Mesenteric fat pad (tissue), 1 donor: ENCODE results near the gene RPRD1A. TPM values are rescaled to one million over a fixed set of nuclear protein-coding genes. Genes with fewer than 3 reads are reported as not detected.
"Not testable (repeated sequence)": the region's sequence is repeated elsewhere in the genome, so short reads cannot be mapped to it uniquely, and the experiment has no call there.

ENCODE experiments used
- DNase-seq: peaks from one replicate; pipeline ENCODE4 v3.0.0-alpha.2; 2020; ENCODE audit warnings: low spot score
- total RNA-seq: library from RNA; stranded (reverse); fragmentation: NEBNext Ultra II Directional; extraction: Animal tissue kit (Norgen Biotek cat#: 25700); gene quantifications from one replicate; pipeline ENCODE4 v1.2.1, GENCODE V29; 2021
- donor health status: DM: yes; HTN: yes; CAD: no.

RPRD1A gene
- total RNA-seq, 1 donor from 2014 or later: 46.8 TPM

- DNase-seq: no peak
Measured at GRCh38 chr18:35971661-35972196, 95.6 kb downstream of the RPRD1A start.

GRCh38 chr18:35969676-35970075, 97.7 kb downstream of the RPRD1A start:
- DNase-seq: no peak

- no peak for DNase-seq
Measured at GRCh38 chr18:35968278-35968880, 99.0 kb downstream of the RPRD1A start.

- DNase-seq: not testable (repeated sequence)
Measured at GRCh38 chr18:35967866-35968265, 99.5 kb downstream of the RPRD1A start.

GRCh38 chr18:35964319-35964718, 103.0 kb downstream of the RPRD1A start:
- no peak for DNase-seq

GRCh38 chr18:35962320-35962719, 105.0 kb downstream of the RPRD1A start:
- no peak for DNase-seq

GRCh38 chr18:35956226-35956625, 111.1 kb downstream of the RPRD1A start:
- no peak for DNase-seq

- DNase-seq: no peak
Measured at GRCh38 chr18:35953688-35954087, 113.7 kb downstream of the RPRD1A start.

- no peak for DNase-seq
Measured at GRCh38 chr18:35950628-35950982, 116.8 kb downstream of the RPRD1A start.

GRCh38 chr18:35949903-35950627, 117.3 kb downstream of the RPRD1A start:
- DNase-seq: no peak

GRCh38 chr18:35949090-35949489, 118.3 kb downstream of the RPRD1A start:
- DNase-seq: no peak

GRCh38 chr18:35948080-35948479, 119.3 kb downstream of the RPRD1A start:
- DNase-seq: no peak

- DNase-seq: no peak
Measured at GRCh38 chr18:35942661-35943060, 124.7 kb downstream of the RPRD1A start.

- DNase-seq: no peak
Measured at GRCh38 chr18:35942133-35942532, 125.2 kb downstream of the RPRD1A start.

GRCh38 chr18:35941299-35941698, 126.1 kb downstream of the RPRD1A start:
- DNase-seq: no peak

Other genes starting within 250 kb of the RPRD1A start
- gene SLC39A6, start 61.8 kb upstream of the RPRD1A start, total RNA-seq: 54.9 TPM
- 71.8 TPM for gene ELP2, start 62.3 kb upstream of the RPRD1A start, total RNA-seq
- 5.8 TPM for gene MOCOS, start 119.9 kb upstream of the RPRD1A start, total RNA-seq
- 5.4 TPM for gene FHOD3, start 230.2 kb upstream of the RPRD1A start, total RNA-seq